K562 (cell line): ENCODE results near the gene SHBG. TPM values are rescaled to one million over a fixed set of nuclear protein-coding genes. Genes with fewer than 3 reads are reported as not detected.

Source experiments
- ATF1 ChIP-seq, 2 experiments: fragments of 450-650 bp in 1 of 2; IDR thresholded peaks; 2 replicates each; pipeline ENCODE4 v1.6.1; 2016; ENCODE audit warnings: missing compliant biosample characterization in 1 of 2, missing genetic modification characterization in 1 of 2
- BRD4 ChIP-seq: fragments of 200-600 bp; sonication (generic); IDR thresholded peaks from 2 replicates; pipeline ENCODE4 v1.6.1; 2017; ENCODE audit warnings: inconsistent platforms
- EHMT2 ChIP-seq: fragments of 450-650 bp; IDR thresholded peaks from 2 replicates; pipeline ENCODE4 v1.6.1; 2018; ENCODE audit warnings: antibody characterized with exemption
- KLF1 ChIP-seq: fragments of 450-650 bp; IDR thresholded peaks from 2 replicates; pipeline ENCODE4 v1.6.1; 2016; ENCODE audit warnings: missing genetic modification characterization, missing compliant biosample characterization
- PHF20 ChIP-seq: fragments of 450-650 bp; IDR thresholded peaks from 2 replicates; pipeline ENCODE4 v1.6.1; 2018; ENCODE audit not compliant: partially characterized antibody
- ZNF121 ChIP-seq: sonication (generic); formaldehyde crosslinking; conservative IDR thresholded peaks from 2 replicates; pipeline ENCODE4 v1.8.0; 2022; ENCODE audit warnings: missing genetic modification reagents
- ZNF217 ChIP-seq: sonication (generic); formaldehyde crosslinking; IDR thresholded peaks from 2 replicates; pipeline ENCODE4 v1.8.0; 2022; ENCODE audit warnings: mild to moderate bottlenecking, missing genetic modification reagents
- ZNF589 ChIP-seq: fragments of 200-800 bp; sonication (Bioruptor generic); IDR thresholded peaks from 2 replicates; pipeline ENCODE4 v1.6.1; 2016; ENCODE audit warnings: low read depth, missing genetic modification characterization, missing compliant biosample characterization
- ZNF77 ChIP-seq: fragments of 250-450 bp; sonication (Bioruptor Pico); IDR thresholded peaks from 2 replicates; pipeline ENCODE4 v1.5.0; 2020
- ZSCAN29 ChIP-seq: fragments of 450-650 bp; IDR thresholded peaks from 2 replicates; pipeline ENCODE4 v1.6.1; 2017
- polyA plus RNA-seq, 8 experiments: library from polyadenylated mRNA; depleted of rRNA in 4 of 8; stranded (reverse) in 5 of 8; unstranded in 3 of 8; fragments of >200 nt; fragmentation: Nextera tagmentation in 2 of 8; fragmentation: Illumina TruSeq in 1 of 8; extraction: Ambion mirVana in 2 of 8; extraction: Trizol in 1 of 8; gene quantifications; 2 replicates each; pipeline versions ENCODE4 v1.2.1 to v1.2.3, GENCODE V29; 2011 to 2014; ENCODE audit warnings: inconsistent platforms in 1 of 8, missing spikeins in 1 of 8
- total RNA-seq, 7 experiments: library from RNA; depleted of rRNA in 6 of 7; stranded (reverse); fragments of >200 nt in 6 of 7; fragmentation: Illumina TruSeq in 2 of 7; extraction: Trizol in 2 of 7; gene quantifications; 2 replicates each; pipeline versions ENCODE4 v1.2.1 to v1.2.3, GENCODE V29; 2011 to 2021; ENCODE audit warnings: low replicate concordance in 1 of 7
- TF ChIP-seq, protein P1 (sequence below): fragments of 250-450 bp; sonication (Bioruptor Pico); IDR thresholded peaks from 2 replicates; pipeline ENCODE4 v1.4.0; 2020
- TF ChIP-seq, protein P2 (sequence below), 2 experiments: IDR thresholded peaks in 1 of 2; conservative IDR thresholded peaks in 1 of 2; 2 replicates each; pipeline ENCODE4 v1.6.1; 2016; ENCODE audit warnings: low read depth in 2 of 2, mild to moderate bottlenecking in 1 of 2, missing compliant biosample characterization in 1 of 2, missing genetic modification characterization in 1 of 2, moderate library complexity in 1 of 2
- TF ChIP-seq, protein P3 (sequence below): sonication (generic); formaldehyde crosslinking; IDR thresholded peaks from 2 replicates; pipeline ENCODE4 v1.8.0; 2023; ENCODE audit warnings: mild to moderate bottlenecking, missing genetic modification reagents
- TF ChIP-seq, protein P4 (sequence below): fragments of 150-350 bp; IDR thresholded peaks from 2 replicates; pipeline ENCODE4 v1.6.1; 2014; ENCODE audit warnings: low read depth, mild to moderate bottlenecking, low read length, borderline replicate concordance

Gene SHBG
- total and polyA plus RNA-seq, 9 of the 15 experiments (the other 6 are each of a cell fraction or from before 2014, with no cell fraction given): not detected

DNA sequence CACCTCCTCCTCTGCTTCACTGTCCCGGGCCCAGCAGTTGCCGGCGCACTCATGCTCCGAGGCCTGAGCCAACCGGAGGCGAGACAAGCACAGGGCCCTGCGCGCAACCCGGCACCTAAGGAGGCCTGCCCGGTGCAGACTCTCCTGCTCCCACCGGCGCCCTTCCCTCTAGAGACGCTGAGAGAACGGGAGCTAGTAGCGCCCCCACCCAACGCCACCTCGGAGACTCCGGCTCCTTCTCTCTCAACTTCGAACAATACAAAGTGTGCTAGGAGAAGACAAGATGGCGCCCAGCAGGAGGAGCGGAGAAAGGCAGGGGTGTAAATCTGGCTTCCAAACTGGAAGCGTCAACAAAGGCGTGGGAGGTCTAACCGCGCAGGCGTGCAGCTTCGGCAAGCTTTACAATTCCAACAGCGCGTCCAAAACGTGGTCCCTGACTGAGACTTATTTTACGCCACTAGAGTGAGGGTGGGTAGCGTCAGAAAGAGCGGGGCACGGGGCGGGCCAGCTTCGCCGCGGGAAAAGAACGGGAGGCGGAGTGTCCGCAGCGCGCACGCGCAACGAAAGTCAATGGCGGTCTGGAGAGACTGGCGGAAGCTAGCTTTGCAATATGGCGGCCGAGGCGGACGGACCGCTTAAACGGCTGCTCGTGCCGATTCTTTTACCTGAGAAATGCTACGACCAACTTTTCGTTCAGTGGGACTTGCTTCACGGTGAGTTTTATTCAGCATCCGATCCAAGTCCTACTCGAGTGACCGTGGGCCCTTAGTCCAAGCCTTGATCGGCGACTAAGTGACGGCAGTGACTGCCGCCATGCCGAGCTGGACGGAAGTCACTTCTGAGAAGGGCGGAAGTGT, 46.5 kb upstream of the SHBG start, which contains the start of gene MPDU1 (continued):
- TF ChIP-seq, protein P1, sequence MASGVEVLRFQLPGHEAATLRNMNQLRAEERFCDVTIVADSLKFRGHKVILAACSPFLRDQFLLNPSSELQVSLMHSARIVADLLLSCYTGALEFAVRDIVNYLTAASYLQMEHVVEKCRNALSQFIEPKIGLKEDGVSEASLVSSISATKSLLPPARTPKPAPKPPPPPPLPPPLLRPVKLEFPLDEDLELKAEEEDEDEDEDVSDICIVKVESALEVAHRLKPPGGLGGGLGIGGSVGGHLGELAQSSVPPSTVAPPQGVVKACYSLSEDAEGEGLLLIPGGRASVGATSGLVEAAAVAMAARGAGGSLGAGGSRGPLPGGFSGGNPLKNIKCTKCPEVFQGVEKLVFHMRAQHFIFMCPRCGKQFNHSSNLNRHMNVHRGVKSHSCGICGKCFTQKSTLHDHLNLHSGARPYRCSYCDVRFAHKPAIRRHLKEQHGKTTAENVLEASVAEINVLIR (CRISPR knock-in tag): no peak
- TF ChIP-seq, protein P2, sequence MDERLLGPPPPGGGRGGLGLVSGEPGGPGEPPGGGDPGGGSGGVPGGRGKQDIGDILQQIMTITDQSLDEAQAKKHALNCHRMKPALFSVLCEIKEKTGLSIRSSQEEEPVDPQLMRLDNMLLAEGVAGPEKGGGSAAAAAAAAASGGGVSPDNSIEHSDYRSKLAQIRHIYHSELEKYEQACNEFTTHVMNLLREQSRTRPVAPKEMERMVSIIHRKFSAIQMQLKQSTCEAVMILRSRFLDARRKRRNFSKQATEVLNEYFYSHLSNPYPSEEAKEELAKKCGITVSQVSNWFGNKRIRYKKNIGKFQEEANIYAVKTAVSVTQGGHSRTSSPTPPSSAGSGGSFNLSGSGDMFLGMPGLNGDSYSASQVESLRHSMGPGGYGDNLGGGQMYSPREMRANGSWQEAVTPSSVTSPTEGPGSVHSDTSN (CRISPR knock-in tag; IDR thresholded peaks at IDR 0.05; ENCODE audit: low read depth): no peak
- TF ChIP-seq, protein P2 (tag; conservative IDR thresholded peaks at IDR 0.05; ENCODE audit: low read depth): peak; percentile 43
- TF ChIP-seq ZNF121 (CRISPR knock-in tag) (no peak), ZSCAN29 (no peak), KLF1 (tag) (no peak), ZNF589 (CRISPR knock-in tag) (peak; percentile 83; the same call in 1 of the 2 replicates), ATF1 (CRISPR knock-in tag; IDR thresholded peaks at IDR 0.05) (no peak), ATF1 (tag; IDR thresholded peaks at IDR 0.05) (peak; percentile 78), ZNF77 (CRISPR knock-in tag) (no peak), EHMT2 (0 out of 2 replicates have a peak, but pooled peaks have one; percentile 33), PHF20 (peak; percentile 72), ZNF217 (no peak), BRD4 (0 out of 2 replicates have a peak, but pooled peaks have one; percentile 58)
- TF ChIP-seq, protein P3, sequence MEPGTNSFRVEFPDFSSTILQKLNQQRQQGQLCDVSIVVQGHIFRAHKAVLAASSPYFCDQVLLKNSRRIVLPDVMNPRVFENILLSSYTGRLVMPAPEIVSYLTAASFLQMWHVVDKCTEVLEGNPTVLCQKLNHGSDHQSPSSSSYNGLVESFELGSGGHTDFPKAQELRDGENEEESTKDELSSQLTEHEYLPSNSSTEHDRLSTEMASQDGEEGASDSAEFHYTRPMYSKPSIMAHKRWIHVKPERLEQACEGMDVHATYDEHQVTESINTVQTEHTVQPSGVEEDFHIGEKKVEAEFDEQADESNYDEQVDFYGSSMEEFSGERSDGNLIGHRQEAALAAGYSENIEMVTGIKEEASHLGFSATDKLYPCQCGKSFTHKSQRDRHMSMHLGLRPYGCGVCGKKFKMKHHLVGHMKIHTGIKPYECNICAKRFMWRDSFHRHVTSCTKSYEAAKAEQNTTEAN (CRISPR knock-in tag): no peak
- TF ChIP-seq, protein P4, sequence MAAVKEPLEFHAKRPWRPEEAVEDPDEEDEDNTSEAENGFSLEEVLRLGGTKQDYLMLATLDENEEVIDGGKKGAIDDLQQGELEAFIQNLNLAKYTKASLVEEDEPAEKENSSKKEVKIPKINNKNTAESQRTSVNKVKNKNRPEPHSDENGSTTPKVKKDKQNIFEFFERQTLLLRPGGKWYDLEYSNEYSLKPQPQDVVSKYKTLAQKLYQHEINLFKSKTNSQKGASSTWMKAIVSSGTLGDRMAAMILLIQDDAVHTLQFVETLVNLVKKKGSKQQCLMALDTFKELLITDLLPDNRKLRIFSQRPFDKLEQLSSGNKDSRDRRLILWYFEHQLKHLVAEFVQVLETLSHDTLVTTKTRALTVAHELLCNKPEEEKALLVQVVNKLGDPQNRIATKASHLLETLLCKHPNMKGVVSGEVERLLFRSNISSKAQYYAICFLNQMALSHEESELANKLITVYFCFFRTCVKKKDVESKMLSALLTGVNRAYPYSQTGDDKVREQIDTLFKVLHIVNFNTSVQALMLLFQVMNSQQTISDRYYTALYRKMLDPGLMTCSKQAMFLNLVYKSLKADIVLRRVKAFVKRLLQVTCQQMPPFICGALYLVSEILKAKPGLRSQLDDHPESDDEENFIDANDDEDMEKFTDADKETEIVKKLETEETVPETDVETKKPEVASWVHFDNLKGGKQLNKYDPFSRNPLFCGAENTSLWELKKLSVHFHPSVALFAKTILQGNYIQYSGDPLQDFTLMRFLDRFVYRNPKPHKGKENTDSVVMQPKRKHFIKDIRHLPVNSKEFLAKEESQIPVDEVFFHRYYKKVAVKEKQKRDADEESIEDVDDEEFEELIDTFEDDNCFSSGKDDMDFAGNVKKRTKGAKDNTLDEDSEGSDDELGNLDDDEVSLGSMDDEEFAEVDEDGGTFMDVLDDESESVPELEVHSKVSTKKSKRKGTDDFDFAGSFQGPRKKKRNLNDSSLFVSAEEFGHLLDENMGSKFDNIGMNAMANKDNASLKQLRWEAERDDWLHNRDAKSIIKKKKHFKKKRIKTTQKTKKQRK: no peak
